Naive thymus-derived CD4-positive, alpha-beta T cell (primary cell): ENCODE results near the gene PCMTD2. TPM values are rescaled to one million over a fixed set of nuclear protein-coding genes. Genes with fewer than 3 reads are reported as not detected.

Experiments used
- ATAC-seq: fragments of 150-1000 bp; cut with Tn5 transposase; 2 replicates; pipeline ENCODE4 v1.10.0; 2021; ENCODE audit warnings: mild to moderate bottlenecking, moderate library complexity
- CTCF ChIA-PET: fragments of 350-600 bp; sonication (Branson Sonifier 250); formaldehyde crosslinking; loops from one replicate; lab custom pipeline; 2021; ENCODE audit warnings: antibody characterized with exemption; lab: Charles Lee
- POLR2A ChIA-PET: fragments of 350-600 bp; sonication (Branson Sonifier 250); formaldehyde crosslinking; loops from one replicate; lab custom pipeline; 2021; ENCODE audit warnings: antibody characterized with exemption, inconsistent platforms; lab: Charles Lee
- DNase-seq, 9 donors: peaks; one replicate each; pipeline versions ENCODE4 v3.0.0 to v3.0.0-alpha.2; 2020 to 2022; ENCODE audit warnings: mixed read lengths in 1 of 9
- H3K27ac ChIP-seq: one replicate; pipeline ENCODE4 v1.7.0; 2013; ENCODE audit warnings: mild to moderate bottlenecking, low read depth, low read length, moderate library complexity
- H3K27me3 ChIP-seq, 2 donors: one replicate each; pipeline ENCODE4 v1.7.0; 2013; ENCODE audit warnings: low read length in 2 of 2, mild to moderate bottlenecking in 2 of 2, moderate library complexity in 2 of 2; ENCODE audit not compliant: control insufficient read depth in 2 of 2, insufficient read depth in 2 of 2
- H3K36me3 ChIP-seq, 3 experiments: 1 replicate in 2 of 3; 2 replicates in 1 of 3; pipeline ENCODE4 v1.7.0; 2013; ENCODE audit warnings: low read length in 3 of 3, mild to moderate bottlenecking in 3 of 3, moderate library complexity in 1 of 3; ENCODE audit not compliant: insufficient read depth in 3 of 3, control insufficient read depth in 2 of 3
- H3K4me1 ChIP-seq, 2 donors: one replicate each; pipeline ENCODE4 v1.7.0; 2013; ENCODE audit warnings: low read length in 2 of 2, mild to moderate bottlenecking in 2 of 2, moderate library complexity in 1 of 2; ENCODE audit not compliant: control insufficient read depth in 2 of 2, insufficient read depth in 2 of 2
- H3K4me3 ChIP-seq: 2 replicates; pipeline ENCODE4 v1.7.0; 2013; ENCODE audit warnings: mild to moderate bottlenecking, low read length
- H3K9me3 ChIP-seq, 3 experiments: 1 replicate in 2 of 3; 2 replicates in 1 of 3; pipeline ENCODE4 v1.7.0; 2013; ENCODE audit warnings: low read length in 3 of 3; ENCODE audit not compliant: control insufficient read depth in 2 of 3
- H3K27ac Mint-ChIP-seq, 9 donors: one replicate each; pipeline ENCODE4 v1.8.0; 2020 to 2022; ENCODE audit warnings: mixed read lengths in 9 of 9, mild to moderate bottlenecking in 8 of 9, moderate library complexity in 5 of 9, inconsistent platforms in 2 of 9
- H3K27me3 Mint-ChIP-seq, 5 donors: one replicate each; pipeline ENCODE4 v1.8.0; 2021 to 2022; ENCODE audit warnings: mixed read lengths in 5 of 5, mild to moderate bottlenecking in 1 of 5
- H3K36me3 Mint-ChIP-seq, 5 donors: one replicate each; pipeline ENCODE4 v1.8.0; 2020 to 2022; ENCODE audit warnings: mixed read lengths in 5 of 5, mild to moderate bottlenecking in 3 of 5, inconsistent platforms in 1 of 5
- H3K4me1 Mint-ChIP-seq, 7 donors: one replicate each; pipeline ENCODE4 v1.8.0; 2020 to 2022; ENCODE audit warnings: mixed read lengths in 7 of 7, mild to moderate bottlenecking in 3 of 7, inconsistent platforms in 1 of 7
- H3K4me3 Mint-ChIP-seq, 10 donors: one replicate each; pipeline ENCODE4 v1.8.0; 2020 to 2022; ENCODE audit warnings: mild to moderate bottlenecking in 10 of 10, mixed read lengths in 10 of 10, moderate library complexity in 6 of 10, inconsistent platforms in 2 of 10
- H3K9me3 Mint-ChIP-seq, 11 donors: one replicate each; pipeline ENCODE4 v1.8.0; 2020 to 2022; ENCODE audit warnings: mixed read lengths in 11 of 11, mild to moderate bottlenecking in 4 of 11, inconsistent platforms in 1 of 11, moderate library complexity in 1 of 11
- intact Hi-C, 2 donors: fragments of 100-400 bp; cut with micrococcal nuclease; formaldehyde crosslinking; loops; one replicate each; pipeline ENCODE4 v1.15.1; 2023
- polyA plus RNA-seq, 2 donors: library from polyadenylated mRNA; unstranded; fragments of 300-500 nt; fragmentation: Illumina TruSeq; gene quantifications; one replicate each; pipeline ENCODE4 v1.2.3, GENCODE V29; 2021
- total RNA-seq, 6 experiments: library from RNA in 5 of 6; stranded (reverse) in 5 of 6; gene quantifications; 1 replicate in 5 of 6; 2 replicates in 1 of 6; pipeline ENCODE4 v1.2.3 and lab custom pipeline; 2021 to 2026

The PCMTD2 gene
- total and polyA plus RNA-seq, 7 experiments from 2014 or later = 60.5 to 229 (median 102) TPM

DNA sequence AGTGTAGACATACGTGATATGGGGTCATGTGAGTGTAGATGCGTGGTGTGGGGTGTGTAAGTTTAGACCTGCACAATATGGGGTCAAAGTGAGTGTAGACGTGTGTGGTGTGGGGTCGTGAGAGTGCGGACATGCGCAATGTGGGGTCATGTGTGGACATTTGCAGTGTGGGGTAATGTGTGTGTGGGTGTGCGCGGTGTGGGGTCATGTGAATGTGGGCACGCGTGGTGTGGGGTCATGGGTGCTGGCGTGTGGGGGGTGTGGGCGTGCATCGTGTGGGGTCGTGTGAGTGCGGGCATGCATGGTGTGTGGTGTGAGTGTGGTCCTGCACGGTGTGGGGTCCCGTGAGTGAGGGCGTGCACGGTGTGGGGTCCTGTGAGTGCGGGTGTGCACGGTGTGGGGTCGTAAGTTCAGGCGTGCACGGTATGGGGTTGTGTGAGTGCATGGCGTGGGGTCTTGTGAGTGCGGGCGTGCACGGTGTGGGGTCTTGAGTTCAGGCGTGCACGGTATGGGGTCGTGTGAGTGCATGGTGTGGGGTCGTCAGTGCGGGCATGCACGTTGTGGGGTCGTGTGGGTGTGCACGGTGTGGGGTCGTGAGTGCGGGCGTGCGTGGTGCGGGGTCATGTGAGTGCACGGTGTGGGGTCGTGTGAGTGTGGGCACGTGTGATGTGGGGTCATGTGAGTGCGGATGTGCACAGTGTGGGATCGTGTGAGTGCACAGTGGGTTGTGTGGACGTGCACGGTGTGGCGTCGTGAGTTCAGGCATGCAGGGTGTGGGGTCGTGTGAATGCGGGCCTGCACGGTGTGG lies 14.3 kb downstream of the PCMTD2 start:
- ATAC-seq (peak; percentile 20), DNase-seq (no peak)
- Histone ChIP-seq H3K27ac (no peak overlapping the region), H3K9me3 (no peaks in the 10 kb centered on the region), H3K4me3 (no peak overlapping the region), H3K27me3 (no peaks in the 10 kb centered on the region), H3K4me1 (no peaks in the 10 kb centered on the region), H3K36me3 (peaks cover 0 to 46% (median 9%) of the 10 kb centered on the region in 3 experiments)
- peaks cover 21 to 39% (median 29%) of the 10 kb centered on the region in 5 donors for H3K36me3 Mint-ChIP-seq
- ChIA-PET POLR2A (interaction anchor here (2.1 kb wide), 1 partner anchor 14 kb away, joined by 11 read pairs; the partner anchor contains the start of gene PCMTD2), CTCF (no interaction called here)
- H3K9me3 Mint-ChIP-seq = no peaks in the 10 kb centered on the region
- intact Hi-C loops = no loop called here
- H3K27me3 Mint-ChIP-seq = no peaks in the 10 kb centered on the region
- peaks cover 0 to 37% (median 33%) of the 10 kb centered on the region in 7 donors for H3K4me1 Mint-ChIP-seq
- H3K4me3 Mint-ChIP-seq = no peak overlapping the region
- peak overlapping the region in 3 of 9 donors; percentile 46 to 74 (median 71) for H3K27ac Mint-ChIP-seq

- CTCF ChIA-PET = no interaction called here
- H3K27me3 ChIP-seq = no peaks in the 10 kb centered on the region
Observed at GRCh38 chr20:64271636-64272035, 16.1 kb downstream of the PCMTD2 start.

DNA sequence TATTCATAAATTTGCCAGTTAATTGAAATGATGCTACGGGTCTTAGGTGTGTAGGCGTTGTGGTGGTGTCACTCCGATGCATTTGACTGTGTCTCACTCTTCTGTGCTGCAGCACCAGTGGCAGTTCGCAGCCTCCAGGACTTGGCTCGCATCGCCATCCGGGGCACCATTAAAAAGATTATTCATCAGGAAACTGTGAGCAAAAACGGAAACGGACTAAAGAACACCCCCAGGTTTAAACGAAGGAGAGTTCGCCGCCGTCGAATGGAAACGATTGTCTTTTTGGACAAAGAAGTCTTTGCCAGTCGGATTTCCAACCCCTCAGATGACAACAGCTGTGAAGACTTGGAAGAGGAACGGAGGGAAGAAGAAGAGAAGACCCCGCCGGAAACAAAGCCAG lies 17.6 kb downstream of the PCMTD2 start:
- peaks cover 0 to 36% (median 2%) of the 10 kb centered on the region in 3 experiments for H3K36me3 ChIP-seq
- Mint-ChIP-seq H3K36me3 (peaks cover 17 to 43% (median 31%) of the 10 kb centered on the region in 5 donors), H3K9me3 (no peaks in the 10 kb centered on the region), H3K4me1 (peaks cover 3 to 35% (median 25%) of the 10 kb centered on the region in 7 donors), H3K27ac (no peak overlapping the region), H3K27me3 (no peaks in the 10 kb centered on the region), H3K4me3 (no peak overlapping the region)
- no peak overlapping the region for H3K27ac ChIP-seq
- ATAC-seq = no peak
- H3K27me3 ChIP-seq = no peaks in the 10 kb centered on the region
- no peaks in the 10 kb centered on the region for H3K9me3 ChIP-seq
- DNase-seq = no peak
- intact Hi-C loops = no loop called here
- H3K4me1 ChIP-seq = no peaks in the 10 kb centered on the region
- no peak overlapping the region for H3K4me3 ChIP-seq
- ChIA-PET POLR2A (interaction anchor here (1.2 kb wide), 1 partner anchor 10 kb away, joined by 4 read pairs; no protein-coding TSS in a partner anchor), CTCF (no interaction called here)

More at GRCh38 chr20:64271636-64272035, 16.1 kb downstream of the PCMTD2 start:
- Mint-ChIP-seq H3K27me3 (no peaks in the 10 kb centered on the region), H3K4me3 (no peak overlapping the region), H3K36me3 (peaks cover 17 to 39% (median 31%) of the 10 kb centered on the region in 5 donors), H3K4me1 (peaks cover 3 to 38% (median 25%) of the 10 kb centered on the region in 7 donors), H3K9me3 (no peaks in the 10 kb centered on the region), H3K27ac (no peak overlapping the region)
- POLR2A ChIA-PET = no interaction called here
- H3K36me3 ChIP-seq = peaks cover 0 to 46% (median 3%) of the 10 kb centered on the region in 3 experiments
- no peak for DNase-seq
- H3K9me3 ChIP-seq = no peaks in the 10 kb centered on the region
- no peak overlapping the region for H3K27ac ChIP-seq
- H3K4me1 ChIP-seq = no peaks in the 10 kb centered on the region
- intact Hi-C loops = no loop called here
- no peak overlapping the region for H3K4me3 ChIP-seq
- ATAC-seq = no peak

DNA sequence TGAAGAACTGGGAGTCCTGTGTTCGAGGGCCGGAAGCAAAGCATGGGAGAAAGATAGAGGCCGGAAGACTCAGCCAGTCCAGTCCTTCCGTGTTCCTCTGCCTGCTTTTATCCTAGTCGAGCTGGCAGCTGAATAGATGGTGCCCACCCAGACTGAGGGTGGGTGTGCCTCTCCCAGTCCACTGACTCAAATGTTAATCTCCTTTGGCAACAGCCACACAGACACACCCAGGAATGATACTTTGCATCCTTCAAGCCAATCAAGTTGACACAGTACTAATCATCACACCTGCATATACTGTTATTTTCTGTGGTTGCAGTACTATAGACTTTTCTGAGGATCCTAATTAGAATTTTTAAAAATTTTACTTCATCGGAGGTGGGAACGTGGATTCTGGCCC lies 21.3 kb downstream of the PCMTD2 start:
- intact Hi-C loops = no loop called here
- Histone ChIP-seq H3K27ac (no peak overlapping the region), H3K36me3 (peaks cover 0 to 27% (median 0%) of the 10 kb centered on the region in 3 experiments), H3K9me3 (no peaks in the 10 kb centered on the region), H3K4me3 (no peak overlapping the region), H3K27me3 (no peaks in the 10 kb centered on the region), H3K4me1 (no peaks in the 10 kb centered on the region)
- POLR2A ChIA-PET = no interaction called here
- Mint-ChIP-seq H3K27ac (no peak overlapping the region), H3K4me3 (no peak overlapping the region), H3K36me3 (peaks cover 7 to 30% (median 12%) of the 10 kb centered on the region in 5 donors), H3K9me3 (no peaks in the 10 kb centered on the region), H3K4me1 (peaks cover 5 to 25% (median 16%) of the 10 kb centered on the region in 7 donors), H3K27me3 (no peaks in the 10 kb centered on the region)
- ATAC-seq = no peak
- CTCF ChIA-PET = no interaction called here
- no peak for DNase-seq

DNA sequence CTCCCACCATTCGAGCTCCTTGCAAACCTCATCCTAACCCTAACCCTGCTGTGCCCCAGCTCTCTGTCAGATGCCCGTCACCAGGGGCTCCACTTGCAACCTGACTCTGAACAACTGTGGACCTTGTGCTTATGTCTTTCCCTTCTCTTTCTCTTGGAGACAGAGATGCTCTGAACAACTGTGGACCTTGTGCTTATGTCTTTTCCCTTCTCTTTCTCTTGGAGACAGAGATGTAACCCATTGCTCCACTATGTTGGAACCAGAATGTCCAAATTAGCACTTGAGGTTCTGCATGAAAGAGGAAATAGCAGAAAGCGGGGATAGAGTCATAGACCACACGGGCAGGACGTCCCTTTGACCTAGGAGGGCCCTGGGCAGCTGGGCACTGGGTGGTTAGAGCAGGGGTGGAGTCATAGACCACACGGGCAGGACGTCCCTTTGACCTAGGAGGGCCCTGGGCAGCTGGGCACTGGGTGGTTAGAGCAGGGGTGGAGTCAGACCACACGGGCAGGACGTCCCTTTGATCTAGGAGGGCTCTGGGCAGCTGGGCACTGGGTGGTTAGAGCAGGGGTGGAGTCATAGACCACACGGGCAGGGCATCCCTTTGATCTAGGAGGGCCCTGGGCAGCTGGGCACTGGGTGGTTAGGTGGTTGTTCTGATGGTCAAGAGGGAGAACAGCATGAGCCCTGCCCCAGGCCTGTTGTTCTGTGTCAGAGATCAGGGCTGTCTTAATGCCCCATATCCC lies 22.2 kb downstream of the PCMTD2 start:
- H3K27ac Mint-ChIP-seq = no peak overlapping the region
- ATAC-seq = no peak

DNA sequence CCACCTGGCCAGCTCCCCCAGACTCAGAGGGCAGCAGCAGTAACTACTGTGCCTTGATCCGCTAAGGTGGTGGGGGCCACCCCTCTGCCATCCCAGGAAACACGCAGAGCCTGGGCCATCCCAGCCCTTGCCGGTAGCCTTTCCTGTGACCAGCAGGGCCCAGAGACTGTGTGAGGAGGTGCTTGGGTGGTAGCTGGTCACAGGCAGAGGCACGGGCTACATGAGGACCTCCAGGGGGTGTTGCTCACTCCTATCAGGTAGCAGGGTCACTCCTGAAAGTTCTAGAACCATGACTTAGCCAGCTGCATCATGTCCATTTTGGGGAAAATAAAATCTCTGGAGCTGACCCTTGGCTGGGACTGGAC lies 22.8 kb downstream of the PCMTD2 start:
- Mint-ChIP-seq H3K27ac (no peak overlapping the region), H3K4me3 (no peak overlapping the region), H3K4me1 (peaks cover 4 to 31% (median 16%) of the 10 kb centered on the region in 7 donors), H3K9me3 (no peaks in the 10 kb centered on the region), H3K36me3 (peaks cover 5 to 25% (median 8%) of the 10 kb centered on the region in 5 donors), H3K27me3 (peaks cover 0 to 3% (median 0%) of the 10 kb centered on the region in 5 donors)
- no peak overlapping the region for H3K4me3 ChIP-seq
- CTCF ChIA-PET = no interaction called here
- H3K27me3 ChIP-seq = no peaks in the 10 kb centered on the region
- peaks cover 0 to 19% (median 0%) of the 10 kb centered on the region in 3 experiments for H3K36me3 ChIP-seq
- no peak overlapping the region for H3K27ac ChIP-seq
- no peak for ATAC-seq
- no peaks in the 10 kb centered on the region for H3K9me3 ChIP-seq
- intact Hi-C loops = no loop called here
- POLR2A ChIA-PET = interaction anchor here (1.2 kb wide), 1 partner anchor 23 kb away, joined by 3 read pairs; the partner anchor contains the start of gene PCMTD2
- DNase-seq = no peak
- H3K4me1 ChIP-seq = no peaks in the 10 kb centered on the region

More for the DNA sequence above, 22.2 kb downstream of the PCMTD2 start:
- intact Hi-C loops = no loop called here
- Histone ChIP-seq H3K9me3 (no peaks in the 10 kb centered on the region), H3K27ac (no peak overlapping the region), H3K27me3 (no peaks in the 10 kb centered on the region), H3K4me1 (no peaks in the 10 kb centered on the region), H3K4me3 (no peak overlapping the region), H3K36me3 (peaks cover 0 to 23% (median 0%) of the 10 kb centered on the region in 3 experiments)
- H3K27me3 Mint-ChIP-seq = no peaks in the 10 kb centered on the region
- H3K4me3 Mint-ChIP-seq = no peak overlapping the region
- H3K4me1 Mint-ChIP-seq = peaks cover 4 to 28% (median 16%) of the 10 kb centered on the region in 7 donors
- H3K9me3 Mint-ChIP-seq = no peaks in the 10 kb centered on the region
- no peak for DNase-seq
- ChIA-PET CTCF (no interaction called here), POLR2A (interaction anchor here (1.2 kb wide), 1 partner anchor 22 kb away, joined by 3 read pairs; the partner anchor contains the start of gene PCMTD2)
- peaks cover 5 to 29% (median 10%) of the 10 kb centered on the region in 5 donors for H3K36me3 Mint-ChIP-seq
